HG02798 (cell line): Measurements from ENCODE around the gene NAALADL2.

Experiments used
- ATAC-seq: cut with Tn5 transposase; IDR thresholded peaks from one replicate; pipeline ENCODE4 v1.9.1; 2021; ENCODE audit warnings: mild to moderate bottlenecking; ENCODE audit not compliant: unreplicated experiment, poor library complexity

Gene NAALADL2

GRCh38 chr3:174859114-174859735, at the start of gene NAALADL2:
TSS of gene NAALADL2 (plus strand) at chr3:174859334.
- no peak for ATAC-seq

GRCh38 chr3:174810254-174810653, 48.9 kb upstream of the NAALADL2 start:
- no peak for ATAC-seq

- no peak for ATAC-seq
Measured at GRCh38 chr3:174812172-174812862, 46.8 kb upstream of the NAALADL2 start.

- ATAC-seq, result no peak
Measured at GRCh38 chr3:174815750-174816149, 43.4 kb upstream of the NAALADL2 start.

- no peak for ATAC-seq
Measured at GRCh38 chr3:174820885-174821284, 38.2 kb upstream of the NAALADL2 start.

- no peak for ATAC-seq
Measured at GRCh38 chr3:174821477-174821876, 37.7 kb upstream of the NAALADL2 start.

- no peak for ATAC-seq
Measured at GRCh38 chr3:174822320-174822719, 36.8 kb upstream of the NAALADL2 start.

GRCh38 chr3:174826069-174826468, 33.1 kb upstream of the NAALADL2 start:
- ATAC-seq, result no peak

- no peak for ATAC-seq
Measured at GRCh38 chr3:174844746-174845145, 14.4 kb upstream of the NAALADL2 start.

- no peak for ATAC-seq
Measured at GRCh38 chr3:174846055-174846454, 13.1 kb upstream of the NAALADL2 start.

GRCh38 chr3:174854987-174855386, 4.1 kb upstream of the NAALADL2 start:
- ATAC-seq, result no peak

- no peak for ATAC-seq
Measured at GRCh38 chr3:174857301-174857700, 1.8 kb upstream of the NAALADL2 start.

- ATAC-seq, result no peak
Measured at GRCh38 chr3:174858353-174858752, 781 bp upstream of the NAALADL2 start.

GRCh38 chr3:174859756-174860155, 622 bp downstream of the NAALADL2 start:
- ATAC-seq, result no peak

GRCh38 chr3:174862101-174862500, 3.0 kb downstream of the NAALADL2 start:
- ATAC-seq, result no peak

- ATAC-seq, result no peak
Measured at GRCh38 chr3:174862666-174863065, 3.5 kb downstream of the NAALADL2 start.

GRCh38 chr3:174863488-174863887, 4.4 kb downstream of the NAALADL2 start:
- ATAC-seq, result no peak

- no peak for ATAC-seq
Measured at GRCh38 chr3:174869448-174869847, 10.3 kb downstream of the NAALADL2 start.

GRCh38 chr3:174873832-174874657, 14.9 kb downstream of the NAALADL2 start:
- no peak for ATAC-seq

GRCh38 chr3:174882789-174883188, 23.7 kb downstream of the NAALADL2 start:
- ATAC-seq, result no peak
